ENCODE data around the gene C1QTNF12. TPM values are rescaled to one million over a fixed set of nuclear protein-coding genes. Genes with fewer than 3 reads are reported as not detected.

The C1QTNF12 gene
- total RNA-seq, 3 donors from 2014 or later = 2.0 TPM; not detected in 2

DNA sequence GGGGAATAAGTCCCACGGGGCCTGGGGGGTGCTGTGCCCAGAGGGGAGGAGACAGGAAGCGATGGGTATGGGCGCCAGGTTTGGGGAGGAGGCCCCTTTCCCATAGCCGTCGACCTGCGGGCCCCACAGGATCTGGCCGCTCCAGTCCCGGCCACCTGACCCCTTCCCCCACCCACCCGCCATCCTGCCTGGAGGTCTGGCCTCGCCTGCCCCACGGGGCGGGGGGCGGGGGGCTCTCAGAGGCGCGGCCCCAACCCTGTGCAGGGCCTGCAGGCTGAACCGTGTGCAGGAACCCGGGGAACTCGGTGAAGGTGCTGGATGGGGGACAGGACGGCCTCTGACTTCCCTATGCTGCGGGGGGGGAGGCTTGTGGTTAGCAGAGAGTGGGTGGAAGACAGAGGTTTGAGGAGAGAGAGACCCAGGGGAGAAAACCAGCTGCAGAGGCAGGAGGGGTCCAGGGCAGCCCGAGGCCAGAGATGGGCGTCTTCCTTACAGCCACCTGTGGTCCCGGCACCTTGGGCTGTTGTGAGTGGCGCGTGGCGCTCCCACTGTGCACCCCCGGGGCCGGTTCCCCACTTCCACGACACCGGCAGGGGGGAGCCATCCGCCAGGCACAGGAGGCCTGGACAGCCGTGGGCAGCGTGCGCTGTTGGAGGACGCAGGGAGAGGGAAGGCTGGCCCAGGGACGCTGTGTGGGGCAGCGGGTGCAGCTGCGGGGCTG lies 37.6 kb downstream of the C1QTNF12 start:
- peak overlapping the region; percentile 16 to 67 (median 45) for H3K4me3 ChIP-seq
- H3K27me3 ChIP-seq = no peaks in the 10 kb centered on the region
- H3K27ac ChIP-seq = peak overlapping the region; percentile 61 to 81
- no peaks in the 10 kb centered on the region for H3K36me3 ChIP-seq
- DNase-seq (ENCODE audit: low spot score in 2 of 2) = no peak
- TF ChIP-seq POLR2A (IDR thresholded peaks at IDR 0.05) (no peak), POLR2AphosphoS5 (IDR thresholded peaks at IDR 0.05) (no peak), CTCF (IDR thresholded peaks at IDR 0.05) (no peak)
- intact Hi-C loops (cut with DNase I; ENCODE audit: low total_unique reads) = no loop called here
- H3K9me3 ChIP-seq = no peaks in the 10 kb centered on the region
- peaks cover 0 to 11% of the 10 kb centered on the region in 2 donors for H3K4me1 ChIP-seq

- TF ChIP-seq POLR2A (IDR thresholded peaks at IDR 0.05) (no peak), POLR2AphosphoS5 (IDR thresholded peaks at IDR 0.05) (no peak), CTCF (IDR thresholded peaks at IDR 0.05) (no peak)
- peak overlapping the region in 1 of 3 donors; percentile 67 for H3K4me3 ChIP-seq
- peak overlapping the region in 1 of 2 donors; percentile 81 for H3K27ac ChIP-seq
- H3K36me3 ChIP-seq = no peaks in the 10 kb centered on the region
- peaks cover 0 to 11% of the 10 kb centered on the region in 2 donors for H3K4me1 ChIP-seq
- intact Hi-C loops (cut with DNase I; ENCODE audit: low total_unique reads) = no loop called here
- H3K9me3 ChIP-seq = no peaks in the 10 kb centered on the region
- no peak for DNase-seq (ENCODE audit: low spot score in 2 of 2)
- no peaks in the 10 kb centered on the region for H3K27me3 ChIP-seq
These were observed 39.0 kb downstream of the C1QTNF12 start for GRCh38 chr1:1207571-1207892.

DNA sequence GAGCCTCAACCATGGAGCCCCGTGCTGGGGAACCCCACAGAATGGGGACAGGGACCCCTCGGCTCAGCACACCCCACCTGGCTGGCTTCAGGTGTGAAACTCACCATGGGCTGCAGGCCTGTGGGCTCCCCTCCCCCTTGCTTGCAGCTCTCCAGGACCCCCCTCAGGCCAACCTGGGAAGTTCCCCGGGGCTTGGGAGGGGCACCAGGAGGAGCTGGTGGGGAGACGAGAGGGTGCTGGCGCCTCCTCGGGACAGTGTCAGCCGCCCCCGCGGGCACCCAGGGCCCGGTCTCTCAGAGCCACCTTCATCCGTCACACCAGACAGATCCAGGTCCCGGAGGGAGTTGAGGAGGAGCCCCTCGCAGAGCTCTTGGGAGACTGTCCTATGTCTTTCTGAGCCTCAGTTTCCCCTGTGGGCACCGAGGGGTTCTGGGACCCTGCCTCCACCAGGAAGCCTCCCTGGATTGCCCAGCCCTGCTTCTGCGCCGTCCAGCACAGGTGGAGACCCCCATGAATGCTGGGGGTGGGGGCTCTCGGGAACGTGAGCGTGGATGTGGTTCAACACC lies 39.5 kb downstream of the C1QTNF12 start:
- DNase-seq (ENCODE audit: low spot score in 2 of 2) = no peak
- no peaks in the 10 kb centered on the region for H3K36me3 ChIP-seq
- H3K27me3 ChIP-seq = no peaks in the 10 kb centered on the region
- H3K9me3 ChIP-seq = no peaks in the 10 kb centered on the region
- no peak overlapping the region for H3K27ac ChIP-seq
- H3K4me1 ChIP-seq = peaks cover 0 to 11% of the 10 kb centered on the region in 2 donors
- intact Hi-C loops (cut with DNase I; ENCODE audit: low total_unique reads) = no loop called here
- peak overlapping the region in 1 of 3 donors; percentile 57 for H3K4me3 ChIP-seq
- no peak for TF ChIP-seq POLR2A (IDR thresholded peaks at IDR 0.05)
- TF ChIP-seq CTCF (IDR thresholded peaks at IDR 0.05) = no peak
- TF ChIP-seq POLR2AphosphoS5 (IDR thresholded peaks at IDR 0.05) = no peak

DNA sequence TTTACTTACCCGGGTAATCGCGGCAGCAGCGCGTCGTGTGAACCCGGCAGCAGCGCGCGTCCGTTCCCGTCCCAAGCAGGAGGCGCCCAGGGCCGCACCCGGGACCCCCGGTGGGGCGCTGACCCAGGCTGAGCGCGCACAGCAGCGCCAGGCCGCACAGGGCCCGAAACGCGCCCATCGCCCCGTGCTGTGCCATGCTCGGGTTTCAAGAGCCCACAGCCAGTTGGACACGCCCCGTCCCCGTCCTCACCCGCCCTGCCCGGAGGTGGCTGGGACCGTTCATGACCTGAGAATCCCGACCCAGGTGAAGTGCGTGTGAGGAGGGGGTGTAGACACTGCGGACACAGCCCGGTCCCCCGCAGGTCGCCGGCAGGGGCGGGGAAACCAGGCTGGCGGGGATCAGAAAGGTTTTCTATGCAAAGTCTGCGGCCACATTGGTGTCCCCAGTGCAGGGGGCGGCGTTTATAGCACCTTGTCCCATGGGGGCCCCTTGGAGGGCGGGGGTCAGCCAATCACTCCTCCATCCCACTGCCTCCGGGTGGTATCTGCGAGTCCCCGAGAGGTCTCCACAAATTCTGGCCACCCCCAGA lies 40.1 kb downstream of the C1QTNF12 start, which contains the start of gene TNFRSF18:
Gene TNFRSF18, minus strand, starts transcription at position 217 of the 590 bp plus-strand sequence. Its CDS starts 21 bp downstream, at position 196.
- no peaks in the 10 kb centered on the region for H3K9me3 ChIP-seq
- peaks cover 0 to 11% of the 10 kb centered on the region in 2 donors for H3K4me1 ChIP-seq
- no peaks in the 10 kb centered on the region for H3K36me3 ChIP-seq
- no peaks in the 10 kb centered on the region for H3K27me3 ChIP-seq
- no peak for TF ChIP-seq POLR2AphosphoS5 (IDR thresholded peaks at IDR 0.05)
- no peak for TF ChIP-seq CTCF (IDR thresholded peaks at IDR 0.05)
- no peak for TF ChIP-seq POLR2A (IDR thresholded peaks at IDR 0.05)
- no peak for DNase-seq (ENCODE audit: low spot score in 2 of 2)
- H3K27ac ChIP-seq = no peak within 1 kb of the TSS
- H3K4me3 ChIP-seq = peak within 1 kb of the TSS; percentile 10 to 57 (median 34)
- intact Hi-C loops (cut with DNase I; ENCODE audit: low total_unique reads) = no loop called here

All from breast epithelium (tissue), 4 donors.